Uterus (tissue), 2 donors: Measurements from ENCODE around the gene NUBP2.

ENCODE experiments used
- CTCF ChIP-seq, 4 experiments: fragments of 200-600 bp in 2 of 4; fragments of 450-650 bp in 2 of 4; sonication (generic) in 2 of 4; IDR thresholded peaks; one replicate each; pipeline ENCODE4 v1.5.1; 2016 to 2019; ENCODE audit warnings: antibody characterized with exemption in 4 of 4, mild to moderate bottlenecking in 2 of 4, moderate library complexity in 1 of 4
- POLR2A ChIP-seq, 2 donors: fragments of 450-650 bp; IDR thresholded peaks; one replicate each; pipeline ENCODE4 v1.6.1; 2016; ENCODE audit warnings: antibody characterized with exemption in 2 of 2, mild to moderate bottlenecking in 1 of 2, moderate library complexity in 1 of 2

GRCh38 chr16:1817276-1817589 lies 34.5 kb downstream of the NUBP2 start:
- no peak for TF ChIP-seq POLR2A (IDR thresholded peaks at IDR 0.05)
- no peak for TF ChIP-seq CTCF (IDR thresholded peaks at IDR 0.05)
